Mucosa of descending colon (tissue), 3 donors: ENCODE measurements around the gene IMMP2L. TPM values are rescaled to one million over a fixed set of nuclear protein-coding genes. Genes with fewer than 3 reads are reported as not detected.

Experiments used
- ATAC-seq: fragments of 200-7000 bp; cut with Tn5 transposase; one replicate; pipeline ENCODE4 v1.9.1; 2020; ENCODE audit warnings: mild to moderate bottlenecking, moderate library complexity
- DNase-seq, 3 donors: peaks; one replicate each; pipeline ENCODE4 v3.0.0-alpha.2; 2020
- H3K36me3 ChIP-seq: fragments of 200-600 bp; one replicate; pipeline ENCODE4 v1.8.0; 2021; ENCODE audit warnings: low read depth, mild to moderate bottlenecking
- H3K4me1 ChIP-seq: fragments of 200-600 bp; one replicate; pipeline ENCODE4 v1.8.0; 2021; ENCODE audit warnings: low read depth, mild to moderate bottlenecking
- H3K4me3 ChIP-seq: fragments of 200-600 bp; one replicate; pipeline ENCODE4 v1.8.0; 2021; ENCODE audit warnings: mild to moderate bottlenecking
- H3K9me3 ChIP-seq: fragments of 200-600 bp; one replicate; pipeline ENCODE4 v1.8.0; 2021; ENCODE audit warnings: mild to moderate bottlenecking
- intact Hi-C, 2 donors: fragments of 100-400 bp; cut with DNase I in 1 of 2; cut with micrococcal nuclease in 1 of 2; formaldehyde crosslinking; loops; one replicate each; pipeline versions ENCODE4 v1.11.0 to v1.11.1; 2022; cut with DNase I, micrococcal nuclease
- total RNA-seq, 3 donors: library from RNA; stranded (reverse); fragmentation: NEBNext Ultra II Directional in 2 of 3; extraction: Animal tissue kit (Norgen Biotek cat#: 25700) in 2 of 3; gene quantifications; one replicate each; pipeline versions ENCODE4 v1.2.1 to v1.2.4, GENCODE V29; 2021 to 2023
- TF ChIP-seq, protein P1 (sequence below): fragments of 200-600 bp; IDR thresholded peaks from one replicate; pipeline ENCODE4 v1.8.0; 2022; ENCODE audit warnings: antibody characterized with exemption, mild to moderate bottlenecking
- donor health status: DM: no; HTN: no; CAD: no; lungs with moderate emphysema.
- donor health status: DM: no; HTN: no; CAD: no.
- donor health status: DM: no; HTN: yes; CAD: no.

The IMMP2L gene
- total RNA-seq, 3 donors from 2014 or later, result 12.1 to 20.7 (median 17.7) TPM

- Histone ChIP-seq H3K4me3 (no peak overlapping the region), H3K36me3 (no peaks in the 10 kb centered on the region), H3K9me3 (no peaks in the 10 kb centered on the region), H3K4me1 (no peaks in the 10 kb centered on the region)
- no peak for DNase-seq
- intact Hi-C loops, result no loop called here
- TF ChIP-seq, protein P1, sequence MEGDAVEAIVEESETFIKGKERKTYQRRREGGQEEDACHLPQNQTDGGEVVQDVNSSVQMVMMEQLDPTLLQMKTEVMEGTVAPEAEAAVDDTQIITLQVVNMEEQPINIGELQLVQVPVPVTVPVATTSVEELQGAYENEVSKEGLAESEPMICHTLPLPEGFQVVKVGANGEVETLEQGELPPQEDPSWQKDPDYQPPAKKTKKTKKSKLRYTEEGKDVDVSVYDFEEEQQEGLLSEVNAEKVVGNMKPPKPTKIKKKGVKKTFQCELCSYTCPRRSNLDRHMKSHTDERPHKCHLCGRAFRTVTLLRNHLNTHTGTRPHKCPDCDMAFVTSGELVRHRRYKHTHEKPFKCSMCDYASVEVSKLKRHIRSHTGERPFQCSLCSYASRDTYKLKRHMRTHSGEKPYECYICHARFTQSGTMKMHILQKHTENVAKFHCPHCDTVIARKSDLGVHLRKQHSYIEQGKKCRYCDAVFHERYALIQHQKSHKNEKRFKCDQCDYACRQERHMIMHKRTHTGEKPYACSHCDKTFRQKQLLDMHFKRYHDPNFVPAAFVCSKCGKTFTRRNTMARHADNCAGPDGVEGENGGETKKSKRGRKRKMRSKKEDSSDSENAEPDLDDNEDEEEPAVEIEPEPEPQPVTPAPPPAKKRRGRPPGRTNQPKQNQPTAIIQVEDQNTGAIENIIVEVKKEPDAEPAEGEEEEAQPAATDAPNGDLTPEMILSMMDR, result no peak
- ATAC-seq, result no peak
These were observed 460.2 kb downstream of the IMMP2L start for GRCh38 chr7:111101856-111102646.

DNA sequence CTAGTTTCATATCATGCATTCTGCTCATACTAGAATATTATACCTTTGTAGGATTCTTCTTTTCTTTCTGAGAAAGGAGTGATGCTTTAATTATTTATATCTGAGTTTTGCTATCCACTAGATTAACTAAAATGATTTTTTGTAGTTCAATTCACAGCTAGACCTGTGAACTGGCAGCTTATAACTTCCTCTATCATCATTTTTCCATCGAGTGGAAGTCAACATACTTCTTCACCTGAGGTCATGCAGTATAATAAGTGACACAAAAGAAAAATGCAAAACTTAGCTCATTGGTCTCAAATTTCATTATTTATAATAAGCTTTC lies 463.4 kb downstream of the IMMP2L start:
- H3K4me3 ChIP-seq, result no peak overlapping the region
- no peak for DNase-seq
- no peaks in the 10 kb centered on the region for H3K4me1 ChIP-seq
- intact Hi-C loops, result loop anchor here in 1 of 2 donors (10.0 kb wide), 1 partner anchor 386 kb away; no protein-coding TSS in a partner anchor
- no peak for ATAC-seq
- no peaks in the 10 kb centered on the region for H3K36me3 ChIP-seq
- H3K9me3 ChIP-seq, result no peaks in the 10 kb centered on the region
- TF ChIP-seq, protein P1, result no peak

- Histone ChIP-seq H3K36me3 (no peaks in the 10 kb centered on the region), H3K4me1 (no peaks in the 10 kb centered on the region), H3K9me3 (no peaks in the 10 kb centered on the region), H3K4me3 (no peak overlapping the region)
- TF ChIP-seq, protein P1, result peak; percentile 18
- DNase-seq (peak in 2 of 3 donors; percentile 31 to 47), ATAC-seq (peak; percentile 71)
- intact Hi-C loops, result loop anchor here in 1 of 2 donors (10.0 kb wide), 1 partner anchor 387 kb away; no protein-coding TSS in a partner anchor
These were observed 464.0 kb downstream of the IMMP2L start for GRCh38 chr7:111098011-111098925.

DNA sequence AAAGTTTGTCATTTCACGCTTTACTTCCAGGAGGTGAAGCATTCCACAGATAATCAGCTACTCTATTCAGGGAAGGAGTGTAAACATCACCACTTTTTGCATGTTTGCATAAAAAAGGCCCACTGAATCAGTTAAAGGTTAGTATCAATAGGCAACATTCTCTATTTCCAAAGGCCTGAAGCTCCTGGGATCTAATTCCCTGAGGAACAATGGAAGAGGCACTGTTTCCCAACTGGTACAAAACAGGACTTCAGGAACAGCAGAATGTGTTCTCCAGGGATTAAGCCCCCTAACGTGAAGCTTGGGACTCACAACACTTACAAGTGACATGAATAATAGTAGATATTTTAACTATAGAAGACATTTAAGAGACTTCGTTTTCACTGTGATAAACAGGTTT lies 465.3 kb downstream of the IMMP2L start:
- TF ChIP-seq, protein P1, result no peak
- ATAC-seq, result no peak
- intact Hi-C loops, result loop anchor here in 1 of 2 donors (10.0 kb wide), 1 partner anchor 388 kb away; no protein-coding TSS in a partner anchor
- no peak for DNase-seq
- no peaks in the 10 kb centered on the region for H3K4me1 ChIP-seq
- no peak overlapping the region for H3K4me3 ChIP-seq
- no peaks in the 10 kb centered on the region for H3K9me3 ChIP-seq
- H3K36me3 ChIP-seq, result no peaks in the 10 kb centered on the region

DNA sequence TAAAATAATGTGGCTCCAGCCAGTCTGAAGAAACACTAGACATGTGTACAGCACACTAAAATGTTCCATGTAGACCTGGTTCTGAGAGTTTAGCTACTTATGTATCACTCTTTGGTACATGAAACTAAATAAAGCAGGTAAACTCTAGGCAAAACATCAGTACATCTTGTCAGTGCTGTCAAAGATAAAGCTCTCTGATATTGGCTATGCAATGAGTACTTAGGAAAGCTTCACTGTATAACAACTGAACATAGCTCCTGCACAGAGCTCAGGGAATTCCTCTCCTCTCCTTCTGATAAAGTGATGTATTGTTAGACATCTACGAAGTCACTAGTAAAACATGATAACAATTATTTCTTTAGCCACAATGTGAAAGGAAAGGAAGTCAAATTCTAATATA lies 467.9 kb downstream of the IMMP2L start:
- intact Hi-C loops, result loop anchor here (5.0 to 10.0 kb wide), 2 partner anchors 390 to 393 kb away; no protein-coding TSS in a partner anchor
- Histone ChIP-seq H3K4me3 (no peak overlapping the region), H3K36me3 (no peaks in the 10 kb centered on the region), H3K9me3 (no peaks in the 10 kb centered on the region), H3K4me1 (no peaks in the 10 kb centered on the region)
- no peak for ATAC-seq
- no peak for DNase-seq
- TF ChIP-seq, protein P1, result no peak
